HepG2 (cell line): ENCODE measurements around the gene RPTOR. TPM values are rescaled to one million over a fixed set of nuclear protein-coding genes. Genes with fewer than 3 reads are reported as not detected.
A peak's percentile ranks its signal among the peaks of the same experiment; 100 is the strongest.

Experiments
- ATAC-seq: fragments of 200-7000 bp; cut with Tn5 transposase; 3 replicates; pipeline ENCODE4 v1.9.1; 2020; ENCODE audit warnings: mild to moderate bottlenecking, moderate library complexity
- BruUV-seq: library from RNA; stranded (reverse); fragments of 400-500 nt; replicated peaks from 2 replicates; lab custom pipeline; 2021; lab: Mats Ljungman, UMichigan
- CTCF ChIA-PET: fragments of 300-600 bp; formaldehyde crosslinking; extraction: SDS; loops from one replicate; lab custom pipeline; 2021; ENCODE audit warnings: low total read pairs, inconsistent platforms, low intra/inter-chr PET ratio; lab: Yijun Ruan, JAX
- POLR2A ChIA-PET: fragments of 350-600 bp; sonication (Branson Sonifier 250); formaldehyde crosslinking; loops from one replicate; lab custom pipeline; 2020; ENCODE audit warnings: antibody characterized with exemption, inconsistent platforms; lab: Yijun Ruan, JAX
- DNase-seq: peaks from one replicate; pipeline ENCODE4 v3.0.0-alpha.2; 2015; ENCODE audit warnings: low spot score
- FAIRE-seq: peaks from 3 replicates; lab custom pipeline; 2011; peaks lifted over from hg19 to GRCh38; lab: Jason Lieb, UNC
- H2AFZ ChIP-seq: one replicate; pipeline ENCODE4 v1.6.1; 2011; ENCODE audit warnings: low read length, inconsistent platforms
- H3K27ac ChIP-seq: fragments of 300-600 bp; 3 replicates; pipeline ENCODE4 v1.8.0; 2011; ENCODE audit warnings: mixed run types, mild to moderate bottlenecking, mixed read lengths, low read length, inconsistent platforms; ENCODE audit not compliant: insufficient read depth; ENCODE audit errors: extremely low read length
- H3K27me3 ChIP-seq, 2 experiments: fragments of 200-600 bp in 1 of 2; 2 replicates in 1 of 2; 3 replicates in 1 of 2; pipeline versions ENCODE4 v1.6.0 to v1.8.0; 2011; ENCODE audit warnings: low read length in 2 of 2, mild to moderate bottlenecking in 2 of 2, moderate library complexity in 2 of 2, inconsistent platforms in 1 of 2; ENCODE audit not compliant: insufficient read depth in 2 of 2, control insufficient read depth in 1 of 2
- H3K36me3 ChIP-seq, 2 experiments: fragments of 200-600 bp in 1 of 2; replicated peaks in 1 of 2; 2 replicates in 1 of 2; 3 replicates in 1 of 2; pipeline versions ENCODE4 v1.5.1 to v1.8.0; 2011; ENCODE audit warnings: low read length in 2 of 2, inconsistent platforms in 1 of 2; ENCODE audit not compliant: insufficient read depth in 2 of 2, control insufficient read depth in 1 of 2
- H3K4me1 ChIP-seq: 2 replicates; pipeline ENCODE4 v1.5.1; 2012; ENCODE audit warnings: low read length, inconsistent platforms; ENCODE audit not compliant: insufficient read depth
- H3K4me2 ChIP-seq: 2 replicates; pipeline ENCODE4 v1.6.0; 2011; ENCODE audit warnings: low read depth, low read length, inconsistent platforms
- H3K4me3 ChIP-seq, 3 experiments: fragments of 200-600 bp in 1 of 3; sonication (generic), shearing (Covaris generic) in 1 of 3; replicated peaks in 1 of 3; 2 replicates each; pipeline ENCODE4 v1.5.1; 2011 to 2016; ENCODE audit warnings: low read length in 3 of 3, inconsistent platforms in 2 of 3, low read depth in 2 of 3, mild to moderate bottlenecking in 2 of 3, control low read depth in 1 of 3, mixed read lengths in 1 of 3; ENCODE audit not compliant: insufficient read depth in 1 of 3
- H3K79me2 ChIP-seq: one replicate; pipeline ENCODE4 v1.6.1; 2011; ENCODE audit warnings: low read length, inconsistent platforms; ENCODE audit not compliant: insufficient read depth
- H3K9ac ChIP-seq: 2 replicates; pipeline ENCODE4 v1.6.0; 2011; ENCODE audit warnings: mild to moderate bottlenecking, low read depth, low read length, inconsistent platforms; ENCODE audit not compliant: insufficient read depth
- H3K9me3 ChIP-seq: 2 replicates; pipeline ENCODE4 v1.5.1; 2012; ENCODE audit warnings: mild to moderate bottlenecking, low read length
- H4K20me1 ChIP-seq: 2 replicates; pipeline ENCODE4 v1.6.0; 2011; ENCODE audit warnings: inconsistent platforms, mild to moderate bottlenecking, low read length, moderate library complexity; ENCODE audit not compliant: insufficient read depth
- BRF2 ChIP-seq: sonication (generic); formaldehyde crosslinking; IDR thresholded peaks from 2 replicates; pipeline ENCODE4 v1.8.1; 2022; ENCODE audit warnings: mild to moderate bottlenecking, missing genetic modification reagents
- ETS1 ChIP-seq: sonication (generic); formaldehyde crosslinking; IDR thresholded peaks from 2 replicates; pipeline ENCODE4 v1.4.0; 2020; ENCODE audit warnings: missing genetic modification reagents
- KLF9 ChIP-seq: IDR thresholded peaks from 2 replicates; pipeline ENCODE4 v1.6.1; 2016; ENCODE audit warnings: low read depth
- MIER2 ChIP-seq: IDR thresholded peaks from 2 replicates; pipeline ENCODE4 v1.6.1; 2016; ENCODE audit warnings: missing biosample characterization, missing genetic modification reagents
- ZFP36 ChIP-seq: fragments of 150-350 bp; IDR thresholded peaks from 2 replicates; pipeline ENCODE4 v1.6.1; 2018; ENCODE audit warnings: borderline replicate concordance, low read length, low read depth; ENCODE audit not compliant: partially characterized antibody
- ZNF263 ChIP-seq: sonication (generic); formaldehyde crosslinking; IDR thresholded peaks from 2 replicates; pipeline ENCODE4 v1.4.0; 2020; ENCODE audit warnings: missing genetic modification reagents
- ZNF264 ChIP-seq: sonication (generic); formaldehyde crosslinking; IDR thresholded peaks from 2 replicates; pipeline ENCODE4 v1.4.0; 2020; ENCODE audit warnings: missing genetic modification reagents
- ZNF530 ChIP-seq: sonication (generic); formaldehyde crosslinking; IDR thresholded peaks from 2 replicates; pipeline ENCODE4 v1.5.0; 2020; ENCODE audit warnings: low read depth, mild to moderate bottlenecking, missing genetic modification reagents
- ZNF564 ChIP-seq: sonication (generic); formaldehyde crosslinking; IDR thresholded peaks from 2 replicates; pipeline ENCODE4 v1.8.1; 2023; ENCODE audit warnings: mild to moderate bottlenecking, missing genetic modification reagents
- ZNF770 ChIP-seq: sonication (generic); formaldehyde crosslinking; IDR thresholded peaks from 2 replicates; pipeline ENCODE4 v1.5.0; 2020; ENCODE audit warnings: mild to moderate bottlenecking, missing genetic modification reagents
- ZSCAN22 ChIP-seq: sonication (generic); formaldehyde crosslinking; IDR thresholded peaks from 2 replicates; pipeline ENCODE4 v1.4.0; 2020; ENCODE audit warnings: mild to moderate bottlenecking, missing genetic modification reagents
- WGBS: methylation state at CpG from one replicate; pipeline ENCODE4 v1.1.6; 2017; ENCODE audit warnings: low lambda C conversion rate; 5-methylcytosine and 5-hydroxymethylcytosine counted together
- in situ Hi-C: cut with HindIII; loops from 2 replicates; pipeline ENCODE4 v1.10.0; 2017; ENCODE audit warnings: low pct_unique_long_range_greater_than_20kb; ENCODE audit not compliant: extremely low pct_ligation_motif_present
- intact Hi-C: fragments of 100-400 bp; cut with micrococcal nuclease; formaldehyde crosslinking; loops from one replicate; pipeline ENCODE4 v1.10.0; 2022; ENCODE audit not compliant: unreplicated experiment
- polyA plus RNA-seq, 8 experiments: library from polyadenylated mRNA; depleted of rRNA in 3 of 8; stranded (reverse) in 7 of 8; unstranded in 1 of 8; fragments of >200 nt; fragmentation: Illumina TruSeq in 4 of 8; extraction: Trizol in 4 of 8; gene quantifications; 2 replicates each; pipeline versions ENCODE4 v1.2.1 to v1.2.3, GENCODE V29; 2011 to 2016; ENCODE audit warnings: low read depth in 4 of 8, missing spikeins in 1 of 8, mixed read lengths in 1 of 8; ENCODE audit not compliant: insufficient read depth in 1 of 8
- total RNA-seq, 5 experiments: library from RNA; depleted of rRNA; stranded (reverse); fragments of >200 nt; fragmentation: Illumina TruSeq; extraction: Trizol; gene quantifications; 2 replicates each; pipeline ENCODE4 v1.2.3, GENCODE V29; 2016; ENCODE audit warnings: low read depth in 1 of 5

RPTOR gene
- total and polyA plus RNA-seq, 2 of the 13 experiments (the other 11 are each of a cell fraction or from before 2014, with no cell fraction given), result 6.6 to 25.3 TPM

- no TSS peak for BruUV-seq
- no peak for ATAC-seq
- no peak for DNase-seq
- peaks cover 15 to 33% of the 10 kb centered on the region in 2 experiments; a peak in 4 of 5 replicates for H3K36me3 ChIP-seq
- no peak overlapping the region for H2AFZ ChIP-seq
- H3K4me2 ChIP-seq, result no peak overlapping the region
- TF ChIP-seq ZNF263, result no peak
- no peak for TF ChIP-seq MIER2 (CRISPR knock-in tag)
- no peak for TF ChIP-seq ZNF564 (CRISPR knock-in tag)
- TF ChIP-seq ZSCAN22 (CRISPR knock-in tag), result no peak
- TF ChIP-seq ZNF770 (CRISPR knock-in tag), result no peak
- no peak for TF ChIP-seq ETS1
- TF ChIP-seq ZFP36, result no peak
- no peak for TF ChIP-seq ZNF264
- no peak for TF ChIP-seq BRF2 (CRISPR knock-in tag)
- no peak for TF ChIP-seq ZNF530
- TF ChIP-seq KLF9 (CRISPR knock-in tag), result no peak
- peaks cover 3% of the 10 kb centered on the region for H3K79me2 ChIP-seq
- no peaks in the 10 kb centered on the region for H3K27me3 ChIP-seq
- H4K20me1 ChIP-seq, result no peaks in the 10 kb centered on the region
- no peak overlapping the region for H3K4me3 ChIP-seq
- ChIA-PET CTCF (no interaction called here), POLR2A (no interaction called here)
- in situ Hi-C loops (no loop called here), intact Hi-C loops (no loop called here)
- no peaks in the 10 kb centered on the region for H3K9me3 ChIP-seq
- peak; percentile 15 for FAIRE-seq
- no peak overlapping the region for H3K27ac ChIP-seq
- 96% methylated on average over 6 of the region's 6 CpGs for WGBS
- H3K4me1 ChIP-seq, result no peaks in the 10 kb centered on the region
- no peak overlapping the region for H3K9ac ChIP-seq
Observed at GRCh38 chr17:80730739-80731138, 186.1 kb downstream of the RPTOR start.
